ENCODE data around the gene ZNF212.

- no peak for TF ChIP-seq ZNF513 (tag by site-specific recombination; IDR thresholded peaks at IDR 0.05)
- TF ChIP-seq REST (tag by site-specific recombination; IDR thresholded peaks at IDR 0.05) = no peak
- TF ChIP-seq HOXA7 (CRISPR knock-in tag; IDR thresholded peaks at IDR 0.05; ENCODE audit: borderline replicate concordance) = no peak
Measured at GRCh38 chr7:149248777-149249176, 9.3 kb downstream of the ZNF212 start.

Measured in HEK293 (cell line).